NAMALWA (cell line): Measurements from ENCODE around the gene ACP4.

Source experiments
- DNase-seq: peaks from one replicate; pipeline ENCODE4 v3.0.0-alpha.2; 2015; ENCODE audit warnings: low spot score

ACP4 gene

GRCh38 chr19:50823389-50824042, 33.3 kb downstream of the ACP4 start, which contains the start of gene KLK1:
Gene KLK1 (minus strand): TSS chr19:50823787. CDS start chr19:50823748, 39 bp downstream.
- DNase-seq = no peak

GRCh38 chr19:50826492-50827240, 36.5 kb downstream of the ACP4 start:
- no peak for DNase-seq

GRCh38 chr19:50827476-50827875, 37.3 kb downstream of the ACP4 start:
- no peak for DNase-seq

GRCh38 chr19:50829801-50830200, 39.6 kb downstream of the ACP4 start:
- no peak for DNase-seq

- DNase-seq = no peak
Measured at GRCh38 chr19:50830266-50831025, 40.2 kb downstream of the ACP4 start.

- no peak for DNase-seq
Measured at GRCh38 chr19:50831026-50831396, 40.8 kb downstream of the ACP4 start.

GRCh38 chr19:50832666-50833065, 42.5 kb downstream of the ACP4 start:
- DNase-seq = no peak

- DNase-seq = no peak
Measured at GRCh38 chr19:50833117-50833801, 43.0 kb downstream of the ACP4 start, which contains the start of gene KLK15. Gene KLK15 (minus strand): TSS chr19:50833574. CDS start chr19:50831492, 2,082 bp downstream.

- no peak for DNase-seq
Measured at GRCh38 chr19:50833802-50834167, 43.6 kb downstream of the ACP4 start.

GRCh38 chr19:50835103-50835784, 45.0 kb downstream of the ACP4 start:
- DNase-seq = no peak

GRCh38 chr19:50835785-50836542, 45.7 kb downstream of the ACP4 start:
- peak; percentile 70 for DNase-seq

- DNase-seq = no peak
Measured at GRCh38 chr19:50836543-50837195, 46.5 kb downstream of the ACP4 start.

GRCh38 chr19:50837300-50837699, 47.1 kb downstream of the ACP4 start:
- DNase-seq = peak; percentile 49

- peak; percentile 59 for DNase-seq
Measured at GRCh38 chr19:50838239-50838638, 48.0 kb downstream of the ACP4 start.

GRCh38 chr19:50839712-50840655, 49.8 kb downstream of the ACP4 start:
- no peak for DNase-seq

GRCh38 chr19:50842130-50842529, 51.9 kb downstream of the ACP4 start:
- no peak for DNase-seq

GRCh38 chr19:50843205-50843604, 53.0 kb downstream of the ACP4 start:
- no peak for DNase-seq

- DNase-seq = no peak
Measured at GRCh38 chr19:50843701-50844221, 53.5 kb downstream of the ACP4 start.
